MM.1S (cell line): ENCODE data around the gene CHAC2.
"Not testable (repeated sequence)": the region's sequence is repeated elsewhere in the genome, so short reads cannot be mapped to it uniquely, and the experiment has no call there.

Experiments
- DNase-seq: peaks from one replicate; pipeline ENCODE4 v3.0.0-alpha.2; 2015
- H2AFZ ChIP-seq: fragments of 300-600 bp; sonication (generic); 2 replicates; pipeline ENCODE4 v1.6.0; 2016; ENCODE audit warnings: antibody characterized with exemption, low read length
- H3F3A ChIP-seq: fragments of 300-600 bp; sonication (generic); 2 replicates; pipeline ENCODE4 v1.6.1; 2016; ENCODE audit warnings: mild to moderate bottlenecking, antibody characterized with exemption, low read length, moderate library complexity, mixed read lengths; ENCODE audit not compliant: insufficient read depth
- H3K27ac ChIP-seq: fragments of 300-600 bp; sonication (generic); 2 replicates; pipeline ENCODE4 v1.5.1; 2016; ENCODE audit warnings: mild to moderate bottlenecking, low read length
- H3K27me3 ChIP-seq: fragments of 300-600 bp; sonication (generic); replicated peaks from 2 replicates; pipeline ENCODE4 v1.6.0; 2016; ENCODE audit warnings: low read length; ENCODE audit not compliant: insufficient read depth
- H3K36me3 ChIP-seq: fragments of 300-600 bp; sonication (generic); replicated peaks from 2 replicates; pipeline ENCODE4 v1.6.1; 2016; ENCODE audit warnings: mild to moderate bottlenecking, low read length, mixed read lengths; ENCODE audit not compliant: insufficient read depth
- H3K4me1 ChIP-seq: fragments of 300-600 bp; sonication (generic); 2 replicates; pipeline ENCODE4 v1.6.1; 2016; ENCODE audit warnings: low read length, mixed read lengths
- H3K4me2 ChIP-seq: fragments of 300-600 bp; sonication (generic); 2 replicates; pipeline ENCODE4 v1.6.0; 2016; ENCODE audit warnings: low read depth, low read length
- H3K4me3 ChIP-seq: fragments of 300-600 bp; sonication (generic); 2 replicates; pipeline ENCODE4 v1.5.1; 2016; ENCODE audit warnings: low read length, mixed read lengths
- H3K79me2 ChIP-seq: fragments of 300-600 bp; sonication (generic); 2 replicates; pipeline ENCODE4 v1.6.1; 2016; ENCODE audit warnings: mixed run types, low read length, mixed read lengths
- H3K9ac ChIP-seq: fragments of 300-600 bp; sonication (generic); 2 replicates; pipeline ENCODE4 v1.6.1; 2016; ENCODE audit warnings: low read length, mixed read lengths
- H3K9me2 ChIP-seq: fragments of 300-600 bp; sonication (generic); replicated peaks from 2 replicates; pipeline ENCODE4 v1.6.1; 2016; ENCODE audit warnings: mild to moderate bottlenecking, low read length, mixed read lengths; ENCODE audit not compliant: insufficient read depth
- H3K9me3 ChIP-seq: fragments of 300-600 bp; sonication (generic); replicated peaks from 2 replicates; pipeline ENCODE4 v1.6.1; 2016; ENCODE audit warnings: mild to moderate bottlenecking, low read length, mixed read lengths; ENCODE audit not compliant: insufficient read depth
- H4K20me1 ChIP-seq: fragments of 300-600 bp; sonication (generic); 2 replicates; pipeline ENCODE4 v1.6.1; 2016; ENCODE audit warnings: mild to moderate bottlenecking, low read length, moderate library complexity, mixed read lengths; ENCODE audit not compliant: insufficient read depth
- EZH2 ChIP-seq: fragments of 300-600 bp; sonication (generic); optimal IDR thresholded peaks from 2 replicates; pipeline ENCODE3; 2017; ENCODE audit warnings: low read depth, mild to moderate bottlenecking, antibody characterized with exemption, low read length, mixed read lengths
- EZH2phosphoT487 ChIP-seq: fragments of 300-600 bp; sonication (generic); IDR thresholded peaks from 2 replicates; pipeline ENCODE4 v1.6.1; 2018; ENCODE audit warnings: antibody characterized with exemption, low read length
- TF ChIP-seq, protein P1 (sequence below): fragments of 300-600 bp; sonication (generic); IDR thresholded peaks from 2 replicates; pipeline ENCODE4 v1.5.1; 2016; ENCODE audit warnings: antibody characterized with exemption, low read length, mixed read lengths

Gene CHAC2

DNA sequence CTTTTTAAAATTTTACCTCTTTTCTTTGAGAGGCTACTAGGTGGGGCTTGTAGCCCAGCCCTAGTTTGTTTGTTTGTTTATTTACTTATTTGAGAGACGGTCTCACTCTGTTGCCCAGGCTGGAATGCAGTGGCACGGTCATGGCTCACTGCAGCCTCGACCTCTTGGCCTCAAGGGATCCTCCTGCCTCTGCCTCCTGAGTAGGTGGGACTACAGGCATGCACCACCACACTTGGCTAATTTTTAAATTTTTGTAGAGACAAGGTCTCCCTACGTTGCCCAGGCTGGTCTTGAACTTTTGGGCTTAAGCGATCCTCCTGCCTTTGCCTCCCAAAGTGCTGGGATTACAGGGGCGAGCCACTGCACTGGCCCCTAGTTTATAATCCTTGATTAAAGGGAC, 54.2 kb downstream of the CHAC2 start:
- TF ChIP-seq EZH2phosphoT487 (no peak), EZH2 (no peak)
- TF ChIP-seq, protein P1, sequence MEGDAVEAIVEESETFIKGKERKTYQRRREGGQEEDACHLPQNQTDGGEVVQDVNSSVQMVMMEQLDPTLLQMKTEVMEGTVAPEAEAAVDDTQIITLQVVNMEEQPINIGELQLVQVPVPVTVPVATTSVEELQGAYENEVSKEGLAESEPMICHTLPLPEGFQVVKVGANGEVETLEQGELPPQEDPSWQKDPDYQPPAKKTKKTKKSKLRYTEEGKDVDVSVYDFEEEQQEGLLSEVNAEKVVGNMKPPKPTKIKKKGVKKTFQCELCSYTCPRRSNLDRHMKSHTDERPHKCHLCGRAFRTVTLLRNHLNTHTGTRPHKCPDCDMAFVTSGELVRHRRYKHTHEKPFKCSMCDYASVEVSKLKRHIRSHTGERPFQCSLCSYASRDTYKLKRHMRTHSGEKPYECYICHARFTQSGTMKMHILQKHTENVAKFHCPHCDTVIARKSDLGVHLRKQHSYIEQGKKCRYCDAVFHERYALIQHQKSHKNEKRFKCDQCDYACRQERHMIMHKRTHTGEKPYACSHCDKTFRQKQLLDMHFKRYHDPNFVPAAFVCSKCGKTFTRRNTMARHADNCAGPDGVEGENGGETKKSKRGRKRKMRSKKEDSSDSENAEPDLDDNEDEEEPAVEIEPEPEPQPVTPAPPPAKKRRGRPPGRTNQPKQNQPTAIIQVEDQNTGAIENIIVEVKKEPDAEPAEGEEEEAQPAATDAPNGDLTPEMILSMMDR = no peak
- DNase-seq = no peak
- Histone ChIP-seq H3K4me3 (no peak overlapping the region), H3K27ac (no peak overlapping the region), H2AFZ (no peak overlapping the region), H3K4me2 (no peak overlapping the region), H3K27me3 (no peaks in the 10 kb centered on the region), H3F3A (no peaks in the 10 kb centered on the region), H3K9me2 (no peaks in the 10 kb centered on the region), H3K9me3 (no peaks in the 10 kb centered on the region), H3K9ac (no peak overlapping the region), H3K4me1 (no peaks in the 10 kb centered on the region), H3K36me3 (no peaks in the 10 kb centered on the region), H3K79me2 (no peaks in the 10 kb centered on the region), H4K20me1 (no peaks in the 10 kb centered on the region)

DNA sequence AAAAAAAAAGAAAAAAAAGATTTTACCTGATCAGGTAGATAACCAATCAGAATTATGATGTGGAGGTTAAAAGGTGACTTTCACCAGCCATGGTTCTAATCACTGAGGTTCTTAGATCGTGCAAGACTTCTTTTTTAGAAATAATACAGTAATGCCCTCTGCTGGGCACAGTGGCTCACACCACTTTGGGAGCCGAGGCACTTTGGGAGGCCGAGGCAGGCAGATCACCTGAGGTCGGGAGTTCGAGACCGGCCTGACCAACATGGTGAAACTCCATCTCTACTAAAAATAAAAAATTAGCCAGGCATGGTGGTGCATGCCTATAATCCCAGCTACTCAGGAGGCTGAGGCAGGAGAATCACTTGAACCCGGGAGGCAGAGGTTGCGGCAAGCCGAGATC, 56.0 kb downstream of the CHAC2 start:
- not testable (repeated sequence) for H3K4me1 ChIP-seq, DNase-seq, H3F3A ChIP-seq, H3K79me2 ChIP-seq, H3K9ac ChIP-seq, H3K9me2 ChIP-seq, H3K36me3 ChIP-seq, H3K27me3 ChIP-seq, H2AFZ ChIP-seq, H3K9me3 ChIP-seq, H3K4me3 ChIP-seq, H4K20me1 ChIP-seq, H3K4me2 ChIP-seq, H3K27ac ChIP-seq
- TF ChIP-seq, protein P1 = 0 out of 2 replicates have a peak, but pooled peaks have one; percentile 11
